ENCODE data around the gene CCT7. TPM values are rescaled to one million over a fixed set of nuclear protein-coding genes. Genes with fewer than 3 reads are reported as not detected.

CCT7 gene
- total RNA-seq, 1 experiment from 2014 or later: 319 TPM

- peaks cover 25% of the 10 kb centered on the region for H3F3A ChIP-seq (ENCODE audit: insufficient read depth, low read depth)
- no peaks in the 10 kb centered on the region for H3K79me2 ChIP-seq (ENCODE audit: low read depth)
- ChIA-PET CTCF (no interaction called here), POLR2A (ENCODE audit: unreplicated experiment) (no interaction called here)
- H3K27me3 ChIP-seq (ENCODE audit: insufficient read depth, low read depth): no peaks in the 10 kb centered on the region
- H3K9me3 ChIP-seq (ENCODE audit: insufficient read depth, low read depth): no peaks in the 10 kb centered on the region
- no peak overlapping the region for H3K27ac ChIP-seq
- H3K4me3 ChIP-seq: no peak overlapping the region
- peaks cover 18% of the 10 kb centered on the region for H4K20me1 ChIP-seq (ENCODE audit: insufficient read depth)
- no peaks in the 10 kb centered on the region; the same call in 1 of the 2 replicates for H3K4me1 ChIP-seq (replicated peaks; ENCODE audit: insufficient read depth)
- no peaks in the 10 kb centered on the region for H3K9me2 ChIP-seq (ENCODE audit: insufficient read depth)
- H3K36me3 ChIP-seq (ENCODE audit: low read depth): peaks cover 16% of the 10 kb centered on the region; the same call in 1 of the 2 replicates
- no peak for TF ChIP-seq EZH2 (IDR thresholded peaks at IDR 0.05; ENCODE audit: low read depth)
- no peak for TF ChIP-seq CTCF (conservative IDR thresholded peaks at IDR 0.05)
- peak in 1 of 2 experiments; percentile 4 for DNase-seq
- intact Hi-C loops (cut with micrococcal nuclease; ENCODE audit: unreplicated experiment): no loop called here
- H3K4me2 ChIP-seq: no peak overlapping the region
- no TSS peak for BruUV-seq (replicated peaks)
- no peak overlapping the region for H2AFZ ChIP-seq
Measured at GRCh38 chr2:73257425-73258125, 23.5 kb downstream of the CCT7 start.

GRCh38 chr2:73258186-73258912, 24.2 kb downstream of the CCT7 start:
- ChIA-PET POLR2A (ENCODE audit: unreplicated experiment) (no interaction called here), CTCF (no interaction called here)
- no peak overlapping the region for H3K4me2 ChIP-seq
- intact Hi-C loops (cut with micrococcal nuclease; ENCODE audit: unreplicated experiment): no loop called here
- H3K27ac ChIP-seq: no peak overlapping the region
- no peak for TF ChIP-seq CTCF (conservative IDR thresholded peaks at IDR 0.05)
- no peak for TF ChIP-seq EZH2 (IDR thresholded peaks at IDR 0.05; ENCODE audit: low read depth)
- H3K79me2 ChIP-seq (ENCODE audit: low read depth): no peaks in the 10 kb centered on the region
- peaks cover 19% of the 10 kb centered on the region; the same call in 1 of the 2 replicates for H3F3A ChIP-seq (ENCODE audit: insufficient read depth, low read depth)
- no peak overlapping the region for H3K4me3 ChIP-seq
- H2AFZ ChIP-seq: no peak overlapping the region
- BruUV-seq (replicated peaks): no TSS peak
- peaks cover 12% of the 10 kb centered on the region; the same call in 1 of the 2 replicates for H3K36me3 ChIP-seq (ENCODE audit: low read depth)
- DNase-seq: no peak
- no peaks in the 10 kb centered on the region for H3K9me3 ChIP-seq (ENCODE audit: insufficient read depth, low read depth)
- H3K4me1 ChIP-seq (replicated peaks; ENCODE audit: insufficient read depth): no peaks in the 10 kb centered on the region; the same call in 1 of the 2 replicates
- H3K27me3 ChIP-seq (ENCODE audit: insufficient read depth, low read depth): no peaks in the 10 kb centered on the region
- H3K9me2 ChIP-seq (ENCODE audit: insufficient read depth): no peaks in the 10 kb centered on the region
- peaks cover 13% of the 10 kb centered on the region for H4K20me1 ChIP-seq (ENCODE audit: insufficient read depth)

GRCh38 chr2:73258913-73259215, 24.8 kb downstream of the CCT7 start:
- CTCF ChIA-PET: no interaction called here
- Histone ChIP-seq H3K9me3 (ENCODE audit: insufficient read depth, low read depth) (no peaks in the 10 kb centered on the region), H3K4me2 (no peak overlapping the region), H3K4me1 (replicated peaks; ENCODE audit: insufficient read depth) (no peaks in the 10 kb centered on the region; the same call in 1 of the 2 replicates), H4K20me1 (ENCODE audit: insufficient read depth) (peaks cover 10% of the 10 kb centered on the region), H3K79me2 (ENCODE audit: low read depth) (no peaks in the 10 kb centered on the region), H3K4me3 (no peak overlapping the region), H3K27me3 (ENCODE audit: insufficient read depth, low read depth) (no peaks in the 10 kb centered on the region), H3F3A (ENCODE audit: insufficient read depth, low read depth) (peaks cover 13% of the 10 kb centered on the region; the same call in 1 of the 2 replicates), H3K27ac (no peak overlapping the region), H3K9me2 (ENCODE audit: insufficient read depth) (no peaks in the 10 kb centered on the region), H3K36me3 (ENCODE audit: low read depth) (peaks cover 7% of the 10 kb centered on the region; the same call in 1 of the 2 replicates), H2AFZ (no peak overlapping the region)
- DNase-seq: no peak
- POLR2A ChIA-PET (ENCODE audit: unreplicated experiment): no interaction called here
- intact Hi-C loops (cut with micrococcal nuclease; ENCODE audit: unreplicated experiment): no loop called here
- BruUV-seq (replicated peaks): no TSS peak
- TF ChIP-seq CTCF (conservative IDR thresholded peaks at IDR 0.05) (no peak), EZH2 (IDR thresholded peaks at IDR 0.05; ENCODE audit: low read depth) (no peak)
